ENCODE measurements around the gene DTX3. TPM values are rescaled to one million over a fixed set of nuclear protein-coding genes. Genes with fewer than 3 reads are reported as not detected.

Gene DTX3
- total and polyA plus RNA-seq, 9 donors = 37.9 to 75.2 (median 56.2) TPM

Other genes starting within 250 kb of the DTX3 start
- 10 to 100 TPM; 24.3 to 81.4 (median 65.6) TPM for gene R3HDM2, start 173.8 kb upstream of the DTX3 start, total RNA-seq
- gene R3HDM2, start 173.8 kb upstream of the DTX3 start, polyA plus RNA-seq = 10 to 100 TPM; 33.5 to 66.9 TPM
- gene INHBC, start 170.0 kb upstream of the DTX3 start, total RNA-seq = under 1 TPM in 2 of 7 donors, not detected in 5; 0.12 to 0.27 TPM
- under 1 TPM; 0.07 to 0.12 TPM for gene INHBC, start 170.0 kb upstream of the DTX3 start, polyA plus RNA-seq
- gene INHBE, start 149.5 kb upstream of the DTX3 start, total RNA-seq = not detected
- gene INHBE, start 149.5 kb upstream of the DTX3 start, polyA plus RNA-seq = not detected
- 1 to 10 TPM in 2 of 7 donors, under 1 TPM in 4, not detected in 1; 0.48 to 4.1 (median 0.74) TPM for gene GLI1, start 145.0 kb upstream of the DTX3 start, total RNA-seq
- gene GLI1, start 145.0 kb upstream of the DTX3 start, polyA plus RNA-seq = 1 to 10 TPM; 2.2 to 4.1 TPM
- 1 to 10 TPM; 2.7 to 8.0 (median 4.2) TPM for gene ARHGAP9, start 125.0 kb upstream of the DTX3 start, total RNA-seq
- gene ARHGAP9, start 125.0 kb upstream of the DTX3 start, polyA plus RNA-seq = 1 to 10 TPM; 2.6 to 9.5 TPM
- 100 to 1,000 TPM in 2 of 7 donors, 10 to 100 TPM in 5; 21.1 to 479 (median 66.4) TPM for gene MARS1, start 116.8 kb upstream of the DTX3 start, total RNA-seq
- gene MARS1, start 116.8 kb upstream of the DTX3 start, polyA plus RNA-seq = 10 to 100 TPM; 30.8 to 87.4 TPM
- gene DDIT3, start 84.3 kb upstream of the DTX3 start, total RNA-seq = 10 to 100 TPM; 22.1 to 84.9 (median 29.2) TPM
- gene DDIT3, start 84.3 kb upstream of the DTX3 start, polyA plus RNA-seq = 10 to 100 TPM; 34.9 to 62.1 TPM
- 100 to 1,000 TPM in 2 of 7 donors, 10 to 100 TPM in 5; 25.2 to 122 (median 79.7) TPM for gene MBD6, start 82.0 kb upstream of the DTX3 start, total RNA-seq
- gene MBD6, start 82.0 kb upstream of the DTX3 start, polyA plus RNA-seq = 10 to 100 TPM; 18.1 to 35.0 TPM
- gene DCTN2, start 57.6 kb upstream of the DTX3 start, total RNA-seq = 100 to 1,000 TPM in 1 of 7 donors, 10 to 100 TPM in 6; 70.7 to 100 (median 97.4) TPM
- gene DCTN2, start 57.6 kb upstream of the DTX3 start, polyA plus RNA-seq = 100 to 1,000 TPM; 128 to 226 TPM
- under 1 TPM in 6 of 7 donors, not detected in 1; 0.08 to 0.48 (median 0.30) TPM for gene KIF5A, start 54.8 kb upstream of the DTX3 start, total RNA-seq
- under 1 TPM; 0.15 to 0.48 TPM for gene KIF5A, start 54.8 kb upstream of the DTX3 start, polyA plus RNA-seq
- 10 to 100 TPM; 16.9 to 30.4 (median 21.2) TPM for gene PIP4K2C, start 13.6 kb upstream of the DTX3 start, total RNA-seq
- 10 to 100 TPM; 13.1 to 42.0 TPM for gene PIP4K2C, start 13.6 kb upstream of the DTX3 start, polyA plus RNA-seq
- 10 to 100 TPM; 22.1 to 48.4 (median 37.1) TPM for gene ARHGEF25, start 6.6 kb downstream of the DTX3 start, total RNA-seq
- gene ARHGEF25, start 6.6 kb downstream of the DTX3 start, polyA plus RNA-seq = 10 to 100 TPM; 47.4 to 48.8 TPM
- 1 to 10 TPM in 1 of 7 donors, under 1 TPM in 6; 0.28 to 1.5 (median 0.56) TPM for gene B4GALNT1, start 28.4 kb downstream of the DTX3 start, total RNA-seq
- 1 to 10 TPM in 1 of 2 donors, under 1 TPM in 1; 0.22 to 1.3 TPM for gene B4GALNT1, start 28.4 kb downstream of the DTX3 start, polyA plus RNA-seq
- 100 to 1,000 TPM; 128 to 227 (median 200) TPM for gene OS9, start 89.3 kb downstream of the DTX3 start, total RNA-seq
- gene OS9, start 89.3 kb downstream of the DTX3 start, polyA plus RNA-seq = 100 to 1,000 TPM; 197 to 387 TPM
- under 1 TPM; 0.34 to 0.99 (median 0.60) TPM for gene AGAP2, start 133.9 kb downstream of the DTX3 start, total RNA-seq
- gene AGAP2, start 133.9 kb downstream of the DTX3 start, polyA plus RNA-seq = 1 to 10 TPM in 1 of 2 donors, under 1 TPM in 1; 0.33 to 1.3 TPM
- 10 to 100 TPM; 27.7 to 64.0 (median 32.5) TPM for gene TSPAN31, start 140.2 kb downstream of the DTX3 start, total RNA-seq
- gene TSPAN31, start 140.2 kb downstream of the DTX3 start, polyA plus RNA-seq = 10 to 100 TPM; 44.0 to 63.7 TPM
- gene CDK4, start 147.5 kb downstream of the DTX3 start, total RNA-seq = 100 to 1,000 TPM; 111 to 175 (median 122) TPM
- gene CDK4, start 147.5 kb downstream of the DTX3 start, polyA plus RNA-seq = 100 to 1,000 TPM in 1 of 2 donors, 10 to 100 TPM in 1; 82.7 to 127 TPM
- 10 to 100 TPM in 1 of 7 donors, 1 to 10 TPM in 6; 5.0 to 15.2 (median 7.7) TPM for gene MARCHF9, start 150.3 kb downstream of the DTX3 start, total RNA-seq
- 1 to 10 TPM; 5.0 to 7.9 TPM for gene MARCHF9, start 150.3 kb downstream of the DTX3 start, polyA plus RNA-seq
- gene CYP27B1, start 162.3 kb downstream of the DTX3 start, total RNA-seq = 1 to 10 TPM in 4 of 7 donors, under 1 TPM in 3; 0.12 to 2.5 (median 1.0) TPM
- gene CYP27B1, start 162.3 kb downstream of the DTX3 start, polyA plus RNA-seq = under 1 TPM; 0.18 to 0.30 TPM
- 10 to 100 TPM in 6 of 7 donors, 1 to 10 TPM in 1; 5.7 to 48.6 (median 26.4) TPM for gene METTL1, start 167.3 kb downstream of the DTX3 start, total RNA-seq
- 10 to 100 TPM; 10.6 to 29.3 TPM for gene METTL1, start 167.3 kb downstream of the DTX3 start, polyA plus RNA-seq
- 10 to 100 TPM; 11.0 to 18.0 (median 15.2) TPM for gene EEF1AKMT3, start 167.8 kb downstream of the DTX3 start, total RNA-seq
- gene EEF1AKMT3, start 167.8 kb downstream of the DTX3 start, polyA plus RNA-seq = 10 to 100 TPM; 10.4 to 15.0 TPM
- gene TSFM, start 178.0 kb downstream of the DTX3 start, total RNA-seq = 10 to 100 TPM; 13.2 to 23.0 (median 20.1) TPM
- gene TSFM, start 178.0 kb downstream of the DTX3 start, polyA plus RNA-seq = 10 to 100 TPM; 17.5 to 28.1 TPM
- 1 to 10 TPM; 1.4 to 5.3 (median 4.7) TPM for gene AVIL, start 213.9 kb downstream of the DTX3 start, total RNA-seq
- gene AVIL, start 213.9 kb downstream of the DTX3 start, polyA plus RNA-seq = 1 to 10 TPM; 2.9 to 8.1 TPM
- 100 to 1,000 TPM in 6 of 7 donors, 10 to 100 TPM in 1; 73.1 to 212 (median 189) TPM for gene CTDSP2, start 241.9 kb downstream of the DTX3 start, total RNA-seq
- 100 to 1,000 TPM in 1 of 2 donors, 10 to 100 TPM in 1; 94.8 to 165 TPM for gene CTDSP2, start 241.9 kb downstream of the DTX3 start, polyA plus RNA-seq